Measurements from ENCODE around the gene TSKS.
"Not testable (repeated sequence)": the region's sequence is repeated elsewhere in the genome, so short reads cannot be mapped to it uniquely, and the experiment has no call there.

GRCh38 chr19:49719420-49719819, 43.7 kb downstream of the TSKS start:
- TF ChIP-seq ZNF512B (CRISPR knock-in tag; IDR thresholded peaks at IDR 0.05; ENCODE audit: borderline replicate concordance); ZNF576 (CRISPR knock-in tag; IDR thresholded peaks at IDR 0.05); ARNTL (CRISPR knock-in tag; IDR thresholded peaks at IDR 0.05); POLR2AphosphoS5 (IDR thresholded peaks at IDR 0.05; ENCODE audit: low read depth, low read length); ZBTB1 (CRISPR knock-in tag; IDR thresholded peaks at IDR 0.05; ENCODE audit: borderline replicate concordance); CTCF (CRISPR knock-in tag; IDR thresholded peaks at IDR 0.05); ELF4 (CRISPR knock-in tag; IDR thresholded peaks at IDR 0.05; ENCODE audit: borderline replicate concordance); MIER2 (CRISPR knock-in tag; IDR thresholded peaks at IDR 0.05); MXI1 (IDR thresholded peaks at IDR 0.05; ENCODE audit: borderline replicate concordance, low read depth, low read length); NFIC (IDR thresholded peaks at IDR 0.05; ENCODE audit: low read length); HDAC6 (IDR thresholded peaks at IDR 0.05; ENCODE audit: low read depth, low read length); NFATC3 (CRISPR knock-in tag; IDR thresholded peaks at IDR 0.05); GTF2F1 (IDR thresholded peaks at IDR 0.05; ENCODE audit: low read length): not testable (repeated sequence)
